NCI-H2227 (cell line): ENCODE data around the gene CYYR1.
"Not testable (repeated sequence)": the region's sequence is repeated elsewhere in the genome, so short reads cannot be mapped to it uniquely, and the experiment has no call there.

Source experiments
- DNase-seq: peaks from one replicate; lab custom pipeline; 2025; ENCODE audit not compliant: unreplicated experiment; lab: John Stamatoyannopoulos, UW

CYYR1 gene

DNA sequence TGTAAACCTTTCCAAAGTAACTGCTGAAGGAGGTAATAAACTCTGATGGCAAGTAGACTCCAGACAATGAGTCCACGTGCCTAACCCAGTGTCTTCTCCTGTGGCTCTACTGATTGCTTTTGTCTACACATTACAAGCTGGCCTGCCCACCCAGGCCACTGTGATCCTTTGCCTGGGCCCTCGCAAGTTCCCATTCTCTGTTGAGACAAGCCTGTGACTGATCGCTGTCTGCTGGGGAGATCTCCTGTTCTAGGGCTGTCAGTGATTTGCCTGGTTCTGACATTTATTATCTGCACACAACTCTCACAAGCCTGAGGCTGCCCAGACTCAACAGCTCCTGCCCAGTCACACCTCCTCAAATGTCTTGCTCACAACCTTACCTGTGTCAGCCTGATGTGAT is 81.4 kb downstream of the CYYR1 start:
- no peak for DNase-seq

GRCh38 chr21:26490771-26491170 is 82.3 kb downstream of the CYYR1 start:
- no peak for DNase-seq

DNA sequence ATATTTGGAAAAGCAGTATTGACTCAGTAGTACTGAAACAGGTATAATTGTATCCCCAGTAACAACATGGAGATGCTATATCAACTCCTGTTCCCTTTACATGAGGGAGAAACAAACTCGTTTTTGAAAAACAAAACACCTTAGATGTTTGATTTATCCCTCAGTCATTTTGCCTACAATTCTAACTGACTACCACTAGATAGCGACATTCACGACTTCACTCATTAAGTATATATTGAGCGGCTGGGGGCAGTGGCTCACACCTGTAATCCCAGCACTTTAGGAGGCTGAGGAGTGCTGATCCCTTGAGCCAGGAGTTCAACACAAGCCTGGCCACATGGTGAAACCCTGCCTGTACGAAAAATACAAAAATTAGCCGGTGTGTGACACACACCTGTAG is 83.3 kb downstream of the CYYR1 start:
- DNase-seq = no peak

- DNase-seq = no peak
Measured at GRCh38 chr21:26487981-26488480, 85.1 kb downstream of the CYYR1 start.

DNA sequence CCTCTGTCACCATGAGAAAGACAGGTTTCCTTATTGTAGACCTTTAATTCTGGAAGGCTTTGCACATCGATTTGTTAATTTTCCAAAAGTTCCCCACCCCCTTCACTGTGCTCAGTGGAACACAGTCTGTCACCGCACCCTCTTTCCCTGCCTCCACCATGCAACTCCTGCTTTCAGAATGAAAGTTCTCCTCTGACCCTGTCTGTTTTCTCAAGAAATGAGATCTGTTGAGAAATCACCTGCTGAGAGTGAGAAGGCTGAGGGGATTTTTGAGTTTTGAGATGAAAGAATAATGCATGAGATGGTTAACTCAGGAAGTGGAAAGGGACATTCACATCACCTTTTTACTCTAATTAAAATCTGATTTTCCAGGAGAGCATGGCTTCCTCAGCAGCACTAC is 99.6 kb downstream of the CYYR1 start:
- no peak for DNase-seq

DNA sequence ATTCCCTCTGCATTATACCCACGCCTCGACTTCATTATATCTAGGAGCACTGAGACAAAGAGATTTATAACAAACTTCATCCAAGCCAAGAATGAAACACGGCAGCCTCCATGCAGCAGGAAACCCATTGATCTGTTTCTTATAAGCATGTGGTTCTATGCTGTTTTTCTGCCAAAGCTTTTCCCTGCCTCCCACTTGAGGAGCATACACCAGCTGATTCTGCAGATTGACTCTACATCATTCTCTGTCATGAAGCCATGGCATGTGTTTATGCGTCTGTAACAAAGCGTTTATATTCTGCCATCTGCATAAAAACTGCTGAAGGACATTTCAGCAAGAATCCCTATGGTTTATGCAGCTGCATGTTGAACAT is 102.0 kb downstream of the CYYR1 start:
- no peak for DNase-seq

- no peak for DNase-seq
Measured at GRCh38 chr21:26470351-26471098, 102.6 kb downstream of the CYYR1 start.

- no peak for DNase-seq
Measured at GRCh38 chr21:26469789-26470188, 103.3 kb downstream of the CYYR1 start.

DNA sequence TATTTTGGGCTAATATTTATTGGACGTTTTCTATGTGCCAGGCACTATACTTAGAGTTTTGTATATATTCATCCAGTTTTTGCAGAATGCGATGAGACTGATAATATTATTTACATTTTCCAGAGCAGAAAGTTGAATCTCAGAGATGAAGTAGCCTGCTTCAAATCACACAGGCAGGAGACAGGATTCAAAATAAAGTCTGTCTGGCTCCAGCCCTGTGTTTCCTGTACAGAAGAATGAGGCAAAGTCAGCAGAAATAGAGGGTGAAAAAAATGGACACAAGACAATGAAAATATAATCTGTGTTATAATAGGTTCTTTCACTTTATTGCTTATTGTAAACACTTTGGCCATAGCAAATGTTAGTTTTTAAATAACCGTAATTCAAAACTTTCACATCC is 107.2 kb downstream of the CYYR1 start:
- no peak for DNase-seq

GRCh38 chr21:26461500-26461899 is 111.6 kb downstream of the CYYR1 start:
- no peak for DNase-seq

DNA sequence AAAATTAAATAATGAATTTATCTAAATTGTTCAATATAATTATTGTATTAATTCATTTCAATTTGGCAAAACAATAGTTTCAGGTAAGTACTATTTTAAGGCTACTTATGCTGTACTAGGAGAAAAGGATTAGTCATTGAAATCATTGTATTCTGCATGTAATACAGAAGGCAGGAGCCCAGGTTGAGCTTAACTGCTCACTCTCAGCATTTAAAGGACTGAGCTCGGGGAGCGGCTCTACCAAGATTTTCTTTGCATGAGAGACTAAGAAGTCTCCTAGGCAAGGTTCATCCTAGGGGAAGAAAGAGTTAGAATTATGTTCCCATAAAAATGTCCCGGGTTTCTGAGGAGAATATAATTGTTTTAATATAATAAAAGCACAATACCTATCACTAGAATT is 112.5 kb downstream of the CYYR1 start:
- DNase-seq = no peak

DNA sequence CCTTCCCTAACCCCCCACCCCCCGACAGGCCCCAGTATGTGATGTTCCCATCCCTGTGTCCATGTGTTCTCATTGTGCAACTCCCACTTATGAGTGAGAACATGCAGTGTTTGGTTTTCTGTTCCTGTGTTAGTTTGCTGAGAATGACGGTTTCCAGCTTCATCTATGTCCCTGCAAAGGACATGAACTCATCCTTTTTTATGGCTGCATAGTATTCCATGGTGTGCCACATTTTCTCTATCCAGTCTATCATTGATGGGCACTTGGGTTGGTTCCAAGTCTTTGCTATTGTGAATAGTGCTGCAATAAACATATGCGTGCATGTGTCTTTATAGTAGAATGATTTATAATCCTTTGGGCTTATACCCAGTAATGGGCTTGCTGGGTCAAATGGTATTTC is 114.2 kb downstream of the CYYR1 start:
- not testable (repeated sequence) for DNase-seq

- DNase-seq = no peak
Measured at GRCh38 chr21:26457817-26458216, 115.3 kb downstream of the CYYR1 start.

- DNase-seq = no peak
Measured at GRCh38 chr21:26453267-26453666, 119.8 kb downstream of the CYYR1 start.

GRCh38 chr21:26451081-26451740 is 121.9 kb downstream of the CYYR1 start:
- no peak for DNase-seq

- no peak for DNase-seq
Measured at GRCh38 chr21:26449161-26449560, 123.9 kb downstream of the CYYR1 start.

DNA sequence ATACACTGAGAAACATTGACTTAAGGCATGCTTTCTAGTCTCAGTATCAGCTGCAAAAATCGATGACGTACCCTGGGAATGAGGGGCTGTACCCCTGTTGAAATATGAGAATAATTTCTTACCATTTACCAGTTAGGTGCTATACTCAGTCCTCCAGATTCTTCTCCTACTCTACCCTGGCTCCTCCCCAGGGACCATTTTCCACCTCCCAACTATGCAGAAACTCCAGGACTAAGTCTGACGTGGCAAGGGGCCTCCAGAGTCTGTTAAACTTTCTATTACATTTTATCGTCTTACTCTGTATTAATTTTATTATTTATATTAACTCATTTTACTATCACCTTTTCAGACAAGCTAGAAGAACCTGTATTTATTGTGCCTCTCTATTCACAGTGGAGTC is 124.3 kb downstream of the CYYR1 start:
- DNase-seq = no peak

- DNase-seq = no peak
Measured at GRCh38 chr21:26447932-26448475, 125.1 kb downstream of the CYYR1 start.

GRCh38 chr21:26445440-26445839 is 127.6 kb downstream of the CYYR1 start:
- no peak for DNase-seq

GRCh38 chr21:26444646-26445045 is 128.4 kb downstream of the CYYR1 start:
- no peak for DNase-seq

- DNase-seq = no peak
Measured at GRCh38 chr21:26443867-26444266, 129.2 kb downstream of the CYYR1 start.

- no peak for DNase-seq
Measured at GRCh38 chr21:26443291-26443690, 129.8 kb downstream of the CYYR1 start.
